ENCODE measurements around the gene FBXW10.
"Not testable (repeated sequence)": the region's sequence is repeated elsewhere in the genome, so short reads cannot be mapped to it uniquely, and the experiment has no call there.

The FBXW10 gene

GRCh38 chr17:18741228-18741627, 2.6 kb upstream of the FBXW10 start:
- DNase-seq (ENCODE audit: low read depth): not testable (repeated sequence)

GRCh38 chr17:18744726-18745125, 872 bp downstream of the FBXW10 start:
- not testable (repeated sequence) for DNase-seq (ENCODE audit: low read depth); H3K4me3 ChIP-seq (ENCODE audit: low read length)

More at GRCh38 chr17:18741228-18741627, 2.6 kb upstream of the FBXW10 start:
- H3K4me3 ChIP-seq (ENCODE audit: low read length): not testable (repeated sequence)

GRCh38 chr17:18746551-18746950, 2.7 kb downstream of the FBXW10 start:
- DNase-seq (ENCODE audit: low read depth); H3K4me3 ChIP-seq (ENCODE audit: low read length): not testable (repeated sequence)

- DNase-seq (ENCODE audit: low read depth); H3K4me3 ChIP-seq (ENCODE audit: low read length): not testable (repeated sequence)
Measured at GRCh38 chr17:18747501-18747900, 3.6 kb downstream of the FBXW10 start.

GRCh38 chr17:18750242-18750641, 6.4 kb downstream of the FBXW10 start:
- H3K4me3 ChIP-seq (ENCODE audit: low read length): not testable (repeated sequence)
- peak; percentile 1 for DNase-seq (ENCODE audit: low read depth)

GRCh38 chr17:18753829-18754409, 10.1 kb downstream of the FBXW10 start:
- not testable (repeated sequence) for DNase-seq (ENCODE audit: low read depth); H3K4me3 ChIP-seq (ENCODE audit: low read length)

- not testable (repeated sequence) for H3K4me3 ChIP-seq (ENCODE audit: low read length); DNase-seq (ENCODE audit: low read depth)
Measured at GRCh38 chr17:18755969-18756368, 12.1 kb downstream of the FBXW10 start.

- DNase-seq (ENCODE audit: low read depth); H3K4me3 ChIP-seq (ENCODE audit: low read length): not testable (repeated sequence)
Measured at GRCh38 chr17:18757368-18758044, 13.7 kb downstream of the FBXW10 start.

GRCh38 chr17:18758344-18758743, 14.5 kb downstream of the FBXW10 start:
- not testable (repeated sequence) for DNase-seq (ENCODE audit: low read depth); H3K4me3 ChIP-seq (ENCODE audit: low read length)

- H3K4me3 ChIP-seq (ENCODE audit: low read length); DNase-seq (ENCODE audit: low read depth): not testable (repeated sequence)
Measured at GRCh38 chr17:18760221-18760620, 16.4 kb downstream of the FBXW10 start.

GRCh38 chr17:18770572-18770971, 26.7 kb downstream of the FBXW10 start:
- DNase-seq (ENCODE audit: low read depth); H3K4me3 ChIP-seq (ENCODE audit: low read length): not testable (repeated sequence)

GRCh38 chr17:18771066-18771465, 27.2 kb downstream of the FBXW10 start:
- H3K4me3 ChIP-seq (ENCODE audit: low read length); DNase-seq (ENCODE audit: low read depth): not testable (repeated sequence)

- no peak for DNase-seq (ENCODE audit: low read depth)
- H3K4me3 ChIP-seq (ENCODE audit: low read length): no peak overlapping the region
- no peak for TF ChIP-seq CTCF (conservative IDR thresholded peaks at IDR 0.05; ENCODE audit: low read length)
Measured at GRCh38 chr17:18772471-18772870, 28.6 kb downstream of the FBXW10 start.

GRCh38 chr17:18780991-18781718, 37.3 kb downstream of the FBXW10 start, which contains the start of gene TVP23B:
Gene TVP23B (plus strand): TSS chr17:18781183. CDS start chr17:18781294, 111 bp downstream.
- DNase-seq (ENCODE audit: low read depth): peak; percentile 92
- peak within 1 kb of the TSS; percentile 54 for H3K4me3 ChIP-seq (ENCODE audit: low read length)

GRCh38 chr17:18781805-18782204, 38.0 kb downstream of the FBXW10 start:
- DNase-seq (ENCODE audit: low read depth): not testable (repeated sequence)
- peak overlapping the region; percentile 54 for H3K4me3 ChIP-seq (ENCODE audit: low read length)

- DNase-seq (ENCODE audit: low read depth): not testable (repeated sequence)
Measured at GRCh38 chr17:18785933-18786332, 42.1 kb downstream of the FBXW10 start.

GRCh38 chr17:18786890-18787289, 43.0 kb downstream of the FBXW10 start:
- DNase-seq (ENCODE audit: low read depth); H3K4me3 ChIP-seq (ENCODE audit: low read length): not testable (repeated sequence)

More at GRCh38 chr17:18785933-18786332, 42.1 kb downstream of the FBXW10 start:
- not testable (repeated sequence) for H3K4me3 ChIP-seq (ENCODE audit: low read length)

GRCh38 chr17:18791402-18791801, 47.5 kb downstream of the FBXW10 start:
- not testable (repeated sequence) for DNase-seq (ENCODE audit: low read depth); H3K4me3 ChIP-seq (ENCODE audit: low read length)

- H3K4me3 ChIP-seq (ENCODE audit: low read length): not testable (repeated sequence)
- DNase-seq (ENCODE audit: low read depth): peak; percentile 11
Measured at GRCh38 chr17:18794841-18795240, 51.0 kb downstream of the FBXW10 start.
